Right forelimb (tissue), 1 donor: ENCODE results near the gene TMOD2.
"Not testable (repeated sequence)": the region's sequence is repeated elsewhere in the genome, so short reads cannot be mapped to it uniquely, and the experiment has no call there.

Experiments used
- DNase-seq: peaks from one replicate; pipeline ENCODE4 v3.0.0-alpha.2; 2018

Gene TMOD2

GRCh38 chr15:51775967-51776816 lies 24.8 kb downstream of the TMOD2 start:
- DNase-seq, result no peak

GRCh38 chr15:51776952-51777569 lies 25.7 kb downstream of the TMOD2 start:
- DNase-seq, result peak; percentile 64

- no peak for DNase-seq
Measured at GRCh38 chr15:51780636-51781035, 29.2 kb downstream of the TMOD2 start.

- no peak for DNase-seq
Measured at GRCh38 chr15:51781506-51781905, 30.1 kb downstream of the TMOD2 start.

GRCh38 chr15:51782357-51782896 lies 31.0 kb downstream of the TMOD2 start:
- DNase-seq, result no peak

GRCh38 chr15:51783967-51784366 lies 32.6 kb downstream of the TMOD2 start:
- no peak for DNase-seq

- not testable (repeated sequence) for DNase-seq
Measured at GRCh38 chr15:51787130-51787529, 35.7 kb downstream of the TMOD2 start.

GRCh38 chr15:51792474-51792873 lies 41.1 kb downstream of the TMOD2 start:
- DNase-seq, result not testable (repeated sequence)

GRCh38 chr15:51793521-51794305 lies 42.3 kb downstream of the TMOD2 start:
- DNase-seq, result no peak

- no peak for DNase-seq
Measured at GRCh38 chr15:51796847-51797401, 45.5 kb downstream of the TMOD2 start.

- DNase-seq, result no peak
Measured at GRCh38 chr15:51798281-51798680, 46.9 kb downstream of the TMOD2 start.

- no peak for DNase-seq
Measured at GRCh38 chr15:51799282-51800252, 48.2 kb downstream of the TMOD2 start.

- DNase-seq, result no peak
Measured at GRCh38 chr15:51801391-51801835, 50.0 kb downstream of the TMOD2 start.

- no peak for DNase-seq
Measured at GRCh38 chr15:51802593-51802992, 51.2 kb downstream of the TMOD2 start.

- DNase-seq, result no peak
Measured at GRCh38 chr15:51803965-51804364, 52.6 kb downstream of the TMOD2 start.

GRCh38 chr15:51806123-51806522 lies 54.7 kb downstream of the TMOD2 start:
- DNase-seq, result no peak

- no peak for DNase-seq
Measured at GRCh38 chr15:51809457-51809856, 58.1 kb downstream of the TMOD2 start.

GRCh38 chr15:51812598-51812997 lies 61.2 kb downstream of the TMOD2 start:
- DNase-seq, result no peak

- no peak for DNase-seq
Measured at GRCh38 chr15:51814606-51815005, 63.2 kb downstream of the TMOD2 start.

GRCh38 chr15:51816611-51817010 lies 65.2 kb downstream of the TMOD2 start:
- no peak for DNase-seq

- DNase-seq, result no peak
Measured at GRCh38 chr15:51818150-51818549, 66.8 kb downstream of the TMOD2 start.

GRCh38 chr15:51825698-51826097 lies 74.3 kb downstream of the TMOD2 start:
- DNase-seq, result no peak
